K562 (cell line): ENCODE measurements around the gene FASN. TPM values are rescaled to one million over a fixed set of nuclear protein-coding genes. Genes with fewer than 3 reads are reported as not detected.

Source experiments
- PML ChIP-seq: IDR thresholded peaks from 2 replicates; pipeline ENCODE4 v1.6.1; 2012; ENCODE audit warnings: low read length, inconsistent platforms
- POLR2A ChIP-seq: fragments of 450-650 bp; conservative IDR thresholded peaks from 2 replicates; pipeline ENCODE4 v1.6.1; 2016
- POLR2G ChIP-seq: fragments of 200-400 bp; formaldehyde crosslinking; IDR thresholded peaks from 2 replicates; pipeline ENCODE4 v1.6.1; 2017; ENCODE audit warnings: low read depth, mild to moderate bottlenecking, antibody characterized with exemption, low read length, moderate library complexity
- PURB ChIP-seq: sonication (generic); formaldehyde crosslinking; IDR thresholded peaks from 2 replicates; pipeline ENCODE4 v1.9.0; 2021; ENCODE audit warnings: low read depth, mild to moderate bottlenecking, missing genetic modification reagents
- ZBTB33 ChIP-seq: sonication (generic); formaldehyde crosslinking; IDR thresholded peaks from 2 replicates; pipeline ENCODE4 v1.8.1; 2023; ENCODE audit warnings: mild to moderate bottlenecking, missing genetic modification reagents
- polyA plus RNA-seq, 8 experiments: library from polyadenylated mRNA; depleted of rRNA in 4 of 8; stranded (reverse) in 5 of 8; unstranded in 3 of 8; fragments of >200 nt; fragmentation: Nextera tagmentation in 2 of 8; fragmentation: Illumina TruSeq in 1 of 8; extraction: Ambion mirVana in 2 of 8; extraction: Trizol in 1 of 8; gene quantifications; 2 replicates each; pipeline versions ENCODE4 v1.2.1 to v1.2.3, GENCODE V29; 2011 to 2014; ENCODE audit warnings: inconsistent platforms in 1 of 8, missing spikeins in 1 of 8
- total RNA-seq, 7 experiments: library from RNA; depleted of rRNA in 6 of 7; stranded (reverse); fragments of >200 nt in 6 of 7; fragmentation: Illumina TruSeq in 2 of 7; extraction: Trizol in 2 of 7; gene quantifications; 2 replicates each; pipeline versions ENCODE4 v1.2.1 to v1.2.3, GENCODE V29; 2011 to 2021; ENCODE audit warnings: low replicate concordance in 1 of 7

Gene FASN
- total and polyA plus RNA-seq, 9 of the 15 experiments (the other 6 are each of a cell fraction or from before 2014, with no cell fraction given), result 0.15 to 663 (median 49.9) TPM

DNA sequence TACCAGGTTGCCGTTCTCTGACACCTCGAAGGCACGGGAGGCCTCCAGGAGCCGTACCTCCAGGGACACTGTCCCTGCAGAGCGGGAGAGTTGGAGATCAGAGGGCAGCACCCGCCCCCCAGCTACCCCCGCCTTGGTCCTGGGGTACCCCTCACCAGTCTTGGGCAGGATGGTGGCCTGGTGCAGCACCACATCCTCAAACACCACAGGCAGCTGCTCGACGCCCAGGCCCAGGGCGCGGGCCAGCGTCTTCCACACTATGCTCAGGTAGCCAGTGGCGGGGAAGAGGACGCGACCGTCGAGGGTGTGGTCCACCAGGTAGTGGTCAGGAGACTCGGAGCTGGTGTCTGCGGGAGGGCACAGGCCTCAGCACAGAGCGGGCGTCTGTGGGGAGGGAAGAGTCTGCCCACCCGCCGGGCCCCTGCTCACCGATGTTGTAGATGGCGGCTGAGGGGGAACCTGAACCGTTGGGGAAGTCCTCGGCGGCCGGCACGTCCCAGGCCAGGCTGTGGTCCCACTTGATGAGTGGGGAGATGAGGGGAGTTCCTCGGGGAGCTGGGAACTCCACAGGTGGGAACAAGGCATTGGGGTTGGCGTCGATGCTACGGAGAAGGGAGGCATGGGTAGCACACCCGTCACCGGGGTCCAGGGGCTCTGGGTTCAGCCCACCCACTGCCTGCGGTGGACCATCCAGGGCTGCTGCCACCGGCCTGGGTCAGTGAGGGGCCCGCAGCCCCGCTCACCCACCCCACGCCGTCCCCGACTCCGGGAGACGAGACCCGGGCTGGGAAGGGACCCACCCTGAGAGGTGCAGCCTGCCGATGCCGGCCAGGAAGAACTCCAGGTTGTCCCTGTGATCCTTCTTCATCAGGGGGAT lies 9.8 kb downstream of the FASN start (continued):
- TF ChIP-seq PURB, result no peak
- peak; percentile 21; the same call in 1 of the 2 replicates for TF ChIP-seq POLR2G
- TF ChIP-seq ZBTB33 (CRISPR knock-in tag), result peak; percentile 24; the same call in 1 of the 2 replicates
- TF ChIP-seq PML, result no peak
- TF ChIP-seq POLR2A, result peak; percentile 41; the same call in 1 of the 2 replicates
